Neural cell (in vitro differentiated cells): ENCODE measurements around the gene LTN1. TPM values are rescaled to one million over a fixed set of nuclear protein-coding genes. Genes with fewer than 3 reads are reported as not detected.

Experiments
- H2AFZ ChIP-seq: fragments of 200-600, 300-800 bp; sonication (generic), shearing (Covaris generic); 2 replicates; pipeline ENCODE4 v1.6.0; 2014; ENCODE audit warnings: low read depth, mild to moderate bottlenecking, antibody characterized with exemption, low read length, moderate library complexity
- H3F3A ChIP-seq: fragments of 200-600 bp; shearing (Covaris generic); 2 replicates; pipeline ENCODE4 v1.6.1; 2016; ENCODE audit warnings: mild to moderate bottlenecking, moderate library complexity, mixed read lengths, antibody characterized with exemption, low read length; ENCODE audit not compliant: insufficient read depth, poor library complexity, severe bottlenecking
- H3K27ac ChIP-seq: fragments of 200-600, 300-800 bp; sonication (generic), shearing (Covaris generic); 2 replicates; pipeline ENCODE4 v1.5.1; 2014; ENCODE audit warnings: mild to moderate bottlenecking, low read length, moderate library complexity
- H3K27me3 ChIP-seq: fragments of 300-800, 200-600 bp; sonication (generic), shearing (Covaris generic); 2 replicates; pipeline ENCODE4 v1.6.0; 2014; ENCODE audit warnings: mild to moderate bottlenecking, low read depth, low read length, moderate library complexity; ENCODE audit not compliant: insufficient read depth
- H3K36me3 ChIP-seq: fragments of 300-800, 200-600 bp; sonication (generic), shearing (Covaris generic); 2 replicates; pipeline ENCODE4 v1.5.1; 2014; ENCODE audit warnings: mild to moderate bottlenecking, antibody characterized with exemption, low read length, moderate library complexity; ENCODE audit not compliant: insufficient read depth
- H3K4me2 ChIP-seq: fragments of 300-800, 200-600 bp; sonication (generic), shearing (Covaris generic); 2 replicates; pipeline ENCODE4 v1.6.0; 2014; ENCODE audit warnings: mild to moderate bottlenecking, low read length
- H3K4me3 ChIP-seq: fragments of 300-800, 200-600 bp; sonication (generic), shearing (Covaris generic); 2 replicates; pipeline ENCODE4 v1.5.1; 2014; ENCODE audit warnings: mild to moderate bottlenecking, low read length, moderate library complexity
- H3K79me2 ChIP-seq: fragments of 200-600 bp; shearing (Covaris generic); replicated peaks from 2 replicates; pipeline ENCODE4 v1.6.0; 2014; ENCODE audit warnings: mild to moderate bottlenecking, low read length, moderate library complexity; ENCODE audit not compliant: insufficient read depth
- H3K9ac ChIP-seq: fragments of 300-800, 200-600 bp; sonication (generic), shearing (Covaris generic); 2 replicates; pipeline ENCODE4 v1.6.1; 2016; ENCODE audit warnings: mild to moderate bottlenecking, low read length, mixed read lengths
- H3K9me2 ChIP-seq: fragments of 200-600 bp; shearing (Covaris generic); 2 replicates; pipeline ENCODE4 v1.6.1; 2016; ENCODE audit warnings: mild to moderate bottlenecking, low read length, mixed read lengths; ENCODE audit not compliant: insufficient read depth
- H3K9me3 ChIP-seq: fragments of 200-600, 300-800 bp; sonication (generic), shearing (Covaris generic); 2 replicates; pipeline ENCODE4 v1.6.1; 2016; ENCODE audit warnings: mild to moderate bottlenecking, mixed run types, low read length, moderate library complexity, mixed read lengths
- H4K20me1 ChIP-seq: fragments of 200-600 bp; shearing (Covaris generic); 2 replicates; pipeline ENCODE4 v1.6.1; 2016; ENCODE audit warnings: mild to moderate bottlenecking, mixed run types; ENCODE audit not compliant: insufficient read depth
- CTCF ChIP-seq: fragments of 450-650 bp; IDR thresholded peaks from 2 replicates; pipeline ENCODE4 v1.5.1; 2014; ENCODE audit warnings: antibody characterized with exemption, mild to moderate bottlenecking, moderate library complexity; ENCODE audit not compliant: poor library complexity, severe bottlenecking
- EP300 ChIP-seq: fragments of 450-650 bp; conservative IDR thresholded peaks from 2 replicates; pipeline ENCODE4 v1.6.1; 2014; ENCODE audit warnings: antibody characterized with exemption, mild to moderate bottlenecking, moderate library complexity; ENCODE audit not compliant: poor library complexity, severe bottlenecking
- EZH2 ChIP-seq: fragments of 200-600, 300-800 bp; shearing (Covaris generic), sonication (generic); IDR thresholded peaks from 2 replicates; pipeline ENCODE4 v1.6.1; 2014; ENCODE audit warnings: antibody characterized with exemption, low read length, borderline replicate concordance, mild to moderate bottlenecking; ENCODE audit not compliant: insufficient read depth, poor library complexity, severe bottlenecking
- MXI1 ChIP-seq: fragments of 450-650 bp; conservative IDR thresholded peaks from 2 replicates; pipeline ENCODE4 v1.6.1; 2014; ENCODE audit warnings: antibody characterized with exemption, mild to moderate bottlenecking; ENCODE audit not compliant: poor library complexity, severe bottlenecking
- POLR2AphosphoS5 ChIP-seq: IDR thresholded peaks from 2 replicates; pipeline ENCODE4 v1.6.1; 2012
- RAD21 ChIP-seq: fragments of 450-650 bp; conservative IDR thresholded peaks from 2 replicates; pipeline ENCODE4 v1.6.1; 2014; ENCODE audit warnings: antibody characterized with exemption, mild to moderate bottlenecking, moderate library complexity
- SMC3 ChIP-seq: fragments of 450-650 bp; conservative IDR thresholded peaks from 2 replicates; pipeline ENCODE4 v1.6.1; 2014; ENCODE audit warnings: antibody characterized with exemption, mild to moderate bottlenecking, moderate library complexity; ENCODE audit not compliant: poor library complexity
- TAF1 ChIP-seq: IDR thresholded peaks from 2 replicates; pipeline ENCODE4 v1.6.1; 2012; ENCODE audit warnings: low read depth
- polyA plus RNA-seq: library from polyadenylated mRNA; depleted of rRNA; stranded (reverse); fragments of >200 nt; gene quantifications from 2 replicates; pipeline ENCODE4 v1.2.3, GENCODE V29; 2014
- TF ChIP-seq, protein P1 (sequence below): IDR thresholded peaks from 2 replicates; pipeline ENCODE4 v1.6.1; 2012; ENCODE audit warnings: borderline replicate concordance

Gene LTN1
- polyA plus RNA-seq, 1 donor from 2014 or later = 62.1 TPM

DNA sequence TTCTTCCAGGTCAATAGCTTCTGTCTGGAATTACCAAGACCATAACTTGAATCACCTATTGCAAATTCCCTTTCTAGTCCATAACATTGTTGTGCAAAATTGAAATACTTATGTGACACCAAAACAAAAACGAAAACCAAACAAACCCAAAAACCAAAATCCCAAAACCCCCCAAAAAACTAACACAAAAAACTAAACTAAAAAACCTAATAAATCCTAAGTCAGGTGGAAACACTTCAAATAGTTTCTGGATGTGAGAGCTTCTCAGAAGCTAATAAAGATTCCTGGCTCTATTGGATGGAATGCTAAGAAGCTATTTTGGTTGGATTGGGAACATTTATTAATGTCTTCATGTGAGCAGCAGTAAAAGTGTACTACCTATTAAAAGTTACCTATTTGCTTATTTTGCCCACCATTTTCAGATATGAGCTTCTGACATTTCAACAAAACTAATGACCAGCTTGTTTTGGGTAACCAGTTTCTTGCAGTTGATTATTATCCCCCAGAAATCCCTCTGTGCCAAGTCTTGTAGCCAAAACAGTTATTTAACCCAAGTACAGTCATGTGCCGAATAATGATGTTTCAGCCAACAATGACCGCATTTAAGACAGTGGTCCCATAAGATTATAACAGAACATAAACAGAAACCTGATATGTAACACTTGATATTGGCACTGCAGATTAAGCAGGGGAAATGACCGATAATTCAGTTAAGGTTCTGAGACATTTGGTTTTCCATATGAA lies 76.4 kb downstream of the LTN1 start:
- no peak overlapping the region for H2AFZ ChIP-seq
- H3K27ac ChIP-seq = no peak overlapping the region
- H3K79me2 ChIP-seq = no peaks in the 10 kb centered on the region
- H3K4me2 ChIP-seq = no peak overlapping the region
- no peaks in the 10 kb centered on the region for H3K9me2 ChIP-seq
- no peaks in the 10 kb centered on the region for H3F3A ChIP-seq
- TF ChIP-seq SMC3 = no peak
- TF ChIP-seq EZH2 = no peak
- no peak for TF ChIP-seq MXI1
- no peaks in the 10 kb centered on the region for H3K27me3 ChIP-seq
- no peaks in the 10 kb centered on the region for H3K36me3 ChIP-seq
- H3K9me3 ChIP-seq = no peaks in the 10 kb centered on the region
- H4K20me1 ChIP-seq = no peaks in the 10 kb centered on the region
- H3K4me3 ChIP-seq = no peak overlapping the region
- no peak overlapping the region for H3K9ac ChIP-seq

DNA sequence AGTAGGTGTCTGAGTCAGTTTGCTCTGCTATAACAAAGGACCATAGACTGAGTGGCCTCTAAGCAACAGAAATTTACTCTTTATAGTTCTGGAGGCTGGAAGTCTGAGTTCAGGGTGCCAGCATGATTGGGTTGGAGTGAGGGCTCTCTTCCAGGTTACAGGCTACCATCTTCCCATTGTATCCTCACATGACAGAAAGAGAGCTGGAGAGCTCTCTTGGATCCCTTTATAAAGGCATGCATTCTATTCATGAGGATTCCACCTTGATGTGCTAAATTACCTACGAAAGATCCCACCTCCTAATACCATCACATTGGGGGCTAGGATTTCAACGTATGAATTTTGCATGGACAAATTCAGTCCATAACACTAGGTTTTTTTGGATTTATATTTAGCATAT lies 79.6 kb downstream of the LTN1 start:
- H3K9me2 ChIP-seq = no peaks in the 10 kb centered on the region
- H3K9ac ChIP-seq = no peak overlapping the region
- TF ChIP-seq EZH2 = no peak
- no peak for TF ChIP-seq TAF1
- no peak for TF ChIP-seq POLR2AphosphoS5
- TF ChIP-seq, protein P1, sequence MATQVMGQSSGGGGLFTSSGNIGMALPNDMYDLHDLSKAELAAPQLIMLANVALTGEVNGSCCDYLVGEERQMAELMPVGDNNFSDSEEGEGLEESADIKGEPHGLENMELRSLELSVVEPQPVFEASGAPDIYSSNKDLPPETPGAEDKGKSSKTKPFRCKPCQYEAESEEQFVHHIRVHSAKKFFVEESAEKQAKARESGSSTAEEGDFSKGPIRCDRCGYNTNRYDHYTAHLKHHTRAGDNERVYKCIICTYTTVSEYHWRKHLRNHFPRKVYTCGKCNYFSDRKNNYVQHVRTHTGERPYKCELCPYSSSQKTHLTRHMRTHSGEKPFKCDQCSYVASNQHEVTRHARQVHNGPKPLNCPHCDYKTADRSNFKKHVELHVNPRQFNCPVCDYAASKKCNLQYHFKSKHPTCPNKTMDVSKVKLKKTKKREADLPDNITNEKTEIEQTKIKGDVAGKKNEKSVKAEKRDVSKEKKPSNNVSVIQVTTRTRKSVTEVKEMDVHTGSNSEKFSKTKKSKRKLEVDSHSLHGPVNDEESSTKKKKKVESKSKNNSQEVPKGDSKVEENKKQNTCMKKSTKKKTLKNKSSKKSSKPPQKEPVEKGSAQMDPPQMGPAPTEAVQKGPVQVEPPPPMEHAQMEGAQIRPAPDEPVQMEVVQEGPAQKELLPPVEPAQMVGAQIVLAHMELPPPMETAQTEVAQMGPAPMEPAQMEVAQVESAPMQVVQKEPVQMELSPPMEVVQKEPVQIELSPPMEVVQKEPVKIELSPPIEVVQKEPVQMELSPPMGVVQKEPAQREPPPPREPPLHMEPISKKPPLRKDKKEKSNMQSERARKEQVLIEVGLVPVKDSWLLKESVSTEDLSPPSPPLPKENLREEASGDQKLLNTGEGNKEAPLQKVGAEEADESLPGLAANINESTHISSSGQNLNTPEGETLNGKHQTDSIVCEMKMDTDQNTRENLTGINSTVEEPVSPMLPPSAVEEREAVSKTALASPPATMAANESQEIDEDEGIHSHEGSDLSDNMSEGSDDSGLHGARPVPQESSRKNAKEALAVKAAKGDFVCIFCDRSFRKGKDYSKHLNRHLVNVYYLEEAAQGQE = no peak
- TF ChIP-seq EP300 = no peak
- TF ChIP-seq SMC3 = no peak
- TF ChIP-seq CTCF = no peak
- no peak for TF ChIP-seq RAD21
- no peak for TF ChIP-seq MXI1
- H3K4me2 ChIP-seq = no peak overlapping the region
- H3K79me2 ChIP-seq = no peaks in the 10 kb centered on the region
- no peaks in the 10 kb centered on the region for H3K27me3 ChIP-seq
- no peaks in the 10 kb centered on the region for H4K20me1 ChIP-seq
- H2AFZ ChIP-seq = no peak overlapping the region
- H3K36me3 ChIP-seq = no peaks in the 10 kb centered on the region
- H3F3A ChIP-seq = no peaks in the 10 kb centered on the region
- no peak overlapping the region for H3K4me3 ChIP-seq
- H3K9me3 ChIP-seq = no peaks in the 10 kb centered on the region
- no peak overlapping the region for H3K27ac ChIP-seq
